GM10266 (cell line): Measurements from ENCODE around the gene USP49.

Source experiments
- DNase-seq: peaks from one replicate; pipeline ENCODE4 v3.0.0; 2012; ENCODE audit errors: extremely low spot score
- TF ChIP-seq, protein P1 (sequence below): IDR thresholded peaks from 2 replicates; pipeline ENCODE4 v1.5.1; 2012; ENCODE audit warnings: mild to moderate bottlenecking, low read depth; ENCODE audit not compliant: control insufficient read depth, insufficient read depth; ENCODE audit errors: missing control alignments

Gene USP49

DNA sequence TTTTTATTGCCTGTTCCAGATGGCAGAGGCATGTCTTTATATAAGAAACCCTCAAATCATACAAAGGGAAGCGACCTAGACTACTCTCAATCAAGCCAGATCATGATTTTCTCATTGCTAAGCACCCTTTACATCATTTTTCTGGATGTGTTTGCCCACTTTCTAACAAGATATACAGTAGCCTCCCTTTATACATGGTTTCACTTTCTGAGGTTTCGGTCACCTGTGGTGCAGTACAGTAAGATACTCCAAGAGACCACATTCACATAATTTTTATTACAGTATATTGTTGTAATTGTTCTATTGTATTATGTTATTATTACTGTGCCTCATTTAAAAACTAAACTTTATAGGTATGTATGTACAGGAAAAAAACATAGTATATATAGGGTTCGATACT is 84.1 kb downstream of the USP49 start:
- TF ChIP-seq, protein P1, sequence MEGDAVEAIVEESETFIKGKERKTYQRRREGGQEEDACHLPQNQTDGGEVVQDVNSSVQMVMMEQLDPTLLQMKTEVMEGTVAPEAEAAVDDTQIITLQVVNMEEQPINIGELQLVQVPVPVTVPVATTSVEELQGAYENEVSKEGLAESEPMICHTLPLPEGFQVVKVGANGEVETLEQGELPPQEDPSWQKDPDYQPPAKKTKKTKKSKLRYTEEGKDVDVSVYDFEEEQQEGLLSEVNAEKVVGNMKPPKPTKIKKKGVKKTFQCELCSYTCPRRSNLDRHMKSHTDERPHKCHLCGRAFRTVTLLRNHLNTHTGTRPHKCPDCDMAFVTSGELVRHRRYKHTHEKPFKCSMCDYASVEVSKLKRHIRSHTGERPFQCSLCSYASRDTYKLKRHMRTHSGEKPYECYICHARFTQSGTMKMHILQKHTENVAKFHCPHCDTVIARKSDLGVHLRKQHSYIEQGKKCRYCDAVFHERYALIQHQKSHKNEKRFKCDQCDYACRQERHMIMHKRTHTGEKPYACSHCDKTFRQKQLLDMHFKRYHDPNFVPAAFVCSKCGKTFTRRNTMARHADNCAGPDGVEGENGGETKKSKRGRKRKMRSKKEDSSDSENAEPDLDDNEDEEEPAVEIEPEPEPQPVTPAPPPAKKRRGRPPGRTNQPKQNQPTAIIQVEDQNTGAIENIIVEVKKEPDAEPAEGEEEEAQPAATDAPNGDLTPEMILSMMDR = no peak
- DNase-seq = no peak

DNA sequence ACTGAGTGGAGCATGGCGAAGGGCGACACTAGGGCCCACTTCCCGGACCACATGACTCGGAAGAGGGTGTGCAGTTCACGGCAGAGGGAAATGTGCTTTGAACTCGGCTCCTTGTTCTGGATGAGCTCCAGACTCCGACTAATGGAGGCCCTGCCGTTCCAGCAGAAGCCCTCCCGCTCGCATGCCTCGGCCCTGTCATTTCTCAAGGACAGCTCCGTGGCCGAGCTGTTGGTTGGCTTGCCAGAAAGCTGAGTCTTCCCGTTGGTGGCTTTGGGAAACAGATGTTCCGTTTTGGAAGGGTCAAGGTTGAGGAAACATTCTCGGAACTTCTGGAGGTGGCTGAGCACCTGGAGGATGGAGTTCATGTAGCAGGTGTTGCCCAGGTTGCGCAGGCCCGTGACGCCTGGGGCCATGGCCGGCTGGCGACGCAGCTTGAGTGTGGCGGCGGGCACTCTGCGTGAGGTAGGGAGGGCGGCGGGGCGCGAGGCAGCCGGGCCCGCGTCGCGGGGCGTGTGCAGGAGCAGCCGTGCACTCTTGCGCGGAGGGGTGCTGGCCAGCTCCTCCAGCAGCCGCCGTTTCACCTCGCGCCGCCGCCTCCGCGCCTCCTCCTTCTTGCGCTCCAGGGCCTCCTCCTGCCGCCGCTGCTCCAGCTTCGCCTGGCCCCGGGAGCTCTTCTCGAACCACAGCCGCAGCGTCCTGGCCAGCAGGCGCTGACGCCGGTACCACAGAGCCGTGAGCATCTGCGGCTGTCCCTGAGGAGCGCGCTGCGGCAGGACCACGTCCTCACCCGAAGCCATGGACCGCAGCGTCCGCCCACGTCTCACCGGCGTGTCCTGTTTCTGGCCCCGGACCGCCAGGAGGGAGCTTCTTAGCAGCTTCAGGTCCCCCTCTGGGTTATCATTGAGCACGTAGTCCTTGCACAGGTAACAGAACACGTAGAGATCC is 89.1 kb downstream of the USP49 start:
- TF ChIP-seq, protein P1 = no peak

DNA sequence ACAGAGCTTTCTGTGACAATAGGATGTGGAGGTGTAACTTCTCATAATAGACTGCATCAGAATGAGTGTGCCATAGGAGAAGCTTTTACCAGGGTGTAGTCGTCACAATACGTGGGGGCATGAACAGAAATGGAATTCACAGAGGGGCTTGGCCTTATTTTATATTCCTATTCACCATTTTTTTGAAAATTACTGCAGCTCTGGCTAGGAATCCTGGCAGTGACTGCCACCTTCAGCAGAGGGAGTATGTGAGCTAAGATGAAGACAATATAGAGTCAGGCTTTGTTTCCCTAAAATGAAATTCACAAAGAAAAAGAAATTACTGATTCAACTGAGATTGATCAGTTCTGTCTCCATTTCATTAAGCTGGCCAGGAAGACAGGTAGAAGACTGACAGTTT is 93.8 kb downstream of the USP49 start:
- TF ChIP-seq, protein P1 = peak; percentile 53
- DNase-seq = no peak

More for the DNA sequence above, 89.1 kb downstream of the USP49 start:
- no peak for DNase-seq

DNA sequence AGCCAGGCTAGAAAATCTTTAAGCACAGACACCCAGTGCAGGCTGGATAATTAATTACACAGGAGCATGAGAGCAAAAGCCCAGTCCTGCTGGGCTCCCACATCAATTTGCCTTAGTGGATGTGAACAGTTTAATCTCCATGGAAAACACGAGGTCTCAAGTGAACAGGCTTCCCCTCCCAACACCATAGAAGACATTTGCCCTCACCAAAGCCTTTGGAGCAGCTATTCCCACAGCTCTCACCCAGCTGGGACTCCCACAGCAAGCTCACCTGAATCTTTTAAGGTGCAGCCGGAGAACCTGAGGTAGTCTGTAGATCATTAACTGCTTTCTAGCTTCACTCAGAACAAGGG is 95.6 kb downstream of the USP49 start:
- no peak for DNase-seq
- TF ChIP-seq, protein P1 = no peak

DNA sequence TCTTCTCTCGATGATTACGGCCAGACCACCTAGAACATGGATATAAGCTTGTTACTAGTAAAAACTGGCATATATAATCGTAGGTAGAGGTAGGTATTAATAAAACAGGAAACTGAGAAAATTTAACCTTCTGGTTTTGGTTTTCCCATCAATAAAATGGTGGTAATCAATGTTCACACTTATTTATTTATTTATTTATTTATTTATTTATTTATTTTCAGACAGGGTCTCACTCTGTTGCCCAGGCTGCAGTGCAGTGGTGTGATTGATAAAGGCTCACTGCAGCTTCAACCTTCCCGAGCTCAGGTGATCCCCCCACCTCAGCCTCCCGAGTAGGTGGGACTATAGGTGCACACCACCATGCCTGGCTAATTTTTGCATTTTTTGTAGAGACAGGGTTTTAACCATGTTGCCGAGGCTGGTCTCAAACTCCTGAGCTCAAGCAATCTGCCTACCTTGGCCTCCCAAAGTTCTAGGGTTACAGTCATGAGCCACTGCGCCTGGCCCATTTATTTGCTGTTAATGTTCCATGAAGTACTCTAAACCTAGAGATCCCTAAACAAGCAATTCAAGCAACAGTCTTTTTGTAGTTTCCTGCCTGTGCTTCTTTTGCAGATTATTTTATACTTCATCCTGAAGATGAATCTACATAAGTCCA is 96.1 kb downstream of the USP49 start:
- no peak for DNase-seq
- TF ChIP-seq, protein P1 = no peak

DNA sequence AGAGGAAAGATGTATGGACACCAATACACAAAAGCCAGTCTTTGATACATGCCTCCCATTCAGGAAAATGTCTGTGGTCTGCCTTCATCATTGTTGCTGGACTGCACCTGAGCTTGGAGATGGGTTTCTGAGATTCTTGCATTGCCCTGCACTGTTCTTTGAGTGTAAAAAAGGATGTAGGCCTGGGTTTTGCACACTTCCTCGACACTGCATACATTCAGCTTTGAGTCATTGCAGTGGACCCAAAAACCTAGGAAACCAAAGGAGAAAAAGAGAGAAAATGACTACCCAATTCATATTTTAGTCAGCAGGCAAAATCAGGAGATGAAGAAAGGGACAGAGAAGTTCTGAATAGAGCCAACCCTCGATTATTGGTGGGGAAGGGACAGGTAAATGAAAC is 98.7 kb downstream of the USP49 start:
- TF ChIP-seq, protein P1 = no peak
- no peak for DNase-seq

DNA sequence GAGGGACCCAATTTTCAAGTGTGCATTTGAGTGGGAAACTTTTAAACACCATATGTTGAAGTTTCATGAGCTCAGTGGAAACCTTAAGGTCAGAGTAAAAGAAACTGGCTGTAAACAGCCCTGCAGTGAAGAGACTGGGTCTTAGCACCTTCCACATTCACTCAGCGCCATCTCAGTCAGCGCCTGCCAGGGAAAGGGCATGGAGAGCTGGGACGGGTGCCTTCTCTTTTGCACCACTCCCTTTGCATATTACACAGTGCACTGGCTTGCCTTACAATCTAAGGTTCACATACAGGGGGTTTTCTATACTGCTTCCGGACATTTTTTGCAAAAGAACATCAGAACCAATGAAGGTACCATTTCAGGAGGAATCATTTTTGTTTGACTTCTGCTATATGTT is 103.2 kb downstream of the USP49 start:
- TF ChIP-seq, protein P1 = no peak
- no peak for DNase-seq
